ENCODE results near the gene FAM168A. TPM values are rescaled to one million over a fixed set of nuclear protein-coding genes. Genes with fewer than 3 reads are reported as not detected.
A peak's percentile ranks its signal among the peaks of the same experiment; 100 is the strongest.

FAM168A gene
- total RNA-seq, 1 donor from 2014 or later: 52.2 TPM

DNA sequence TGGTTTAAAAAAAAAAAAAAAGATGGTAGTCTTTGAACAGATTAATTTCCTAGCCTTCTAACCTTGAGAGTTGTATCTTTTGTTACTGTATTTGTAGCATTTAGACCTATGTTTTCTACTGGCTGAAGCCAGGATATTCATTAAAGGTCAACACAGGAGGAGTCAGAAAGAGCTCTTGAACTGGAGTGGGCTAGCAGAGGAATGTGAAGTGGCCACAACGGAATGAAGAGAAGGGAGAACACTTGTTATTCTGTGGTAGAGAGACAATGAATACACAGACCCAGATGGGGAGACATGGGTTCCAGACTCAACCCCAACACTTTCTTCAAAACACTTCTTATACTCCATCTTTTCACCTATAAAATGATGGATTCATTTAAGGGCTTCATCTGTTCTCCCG is 133.6 kb downstream of the FAM168A start:
- Mint-ChIP-seq H3K36me3 (ENCODE audit: unreplicated experiment) (peaks cover 7% of the 10 kb centered on the region), H3K27me3 (ENCODE audit: unreplicated experiment) (no peaks in the 10 kb centered on the region), H3K27ac (ENCODE audit: unreplicated experiment) (no peak overlapping the region), H3K4me3 (ENCODE audit: unreplicated experiment) (no peak overlapping the region), H3K4me1 (ENCODE audit: unreplicated experiment) (peaks cover 27% of the 10 kb centered on the region), H3K9me3 (ENCODE audit: unreplicated experiment) (no peaks in the 10 kb centered on the region)
- DNase-seq (ENCODE audit: extremely low spot score, unreplicated experiment): no peak
- TF ChIP-seq, protein P1, sequence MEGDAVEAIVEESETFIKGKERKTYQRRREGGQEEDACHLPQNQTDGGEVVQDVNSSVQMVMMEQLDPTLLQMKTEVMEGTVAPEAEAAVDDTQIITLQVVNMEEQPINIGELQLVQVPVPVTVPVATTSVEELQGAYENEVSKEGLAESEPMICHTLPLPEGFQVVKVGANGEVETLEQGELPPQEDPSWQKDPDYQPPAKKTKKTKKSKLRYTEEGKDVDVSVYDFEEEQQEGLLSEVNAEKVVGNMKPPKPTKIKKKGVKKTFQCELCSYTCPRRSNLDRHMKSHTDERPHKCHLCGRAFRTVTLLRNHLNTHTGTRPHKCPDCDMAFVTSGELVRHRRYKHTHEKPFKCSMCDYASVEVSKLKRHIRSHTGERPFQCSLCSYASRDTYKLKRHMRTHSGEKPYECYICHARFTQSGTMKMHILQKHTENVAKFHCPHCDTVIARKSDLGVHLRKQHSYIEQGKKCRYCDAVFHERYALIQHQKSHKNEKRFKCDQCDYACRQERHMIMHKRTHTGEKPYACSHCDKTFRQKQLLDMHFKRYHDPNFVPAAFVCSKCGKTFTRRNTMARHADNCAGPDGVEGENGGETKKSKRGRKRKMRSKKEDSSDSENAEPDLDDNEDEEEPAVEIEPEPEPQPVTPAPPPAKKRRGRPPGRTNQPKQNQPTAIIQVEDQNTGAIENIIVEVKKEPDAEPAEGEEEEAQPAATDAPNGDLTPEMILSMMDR (IDR thresholded peaks at IDR 0.05): no peak

DNA sequence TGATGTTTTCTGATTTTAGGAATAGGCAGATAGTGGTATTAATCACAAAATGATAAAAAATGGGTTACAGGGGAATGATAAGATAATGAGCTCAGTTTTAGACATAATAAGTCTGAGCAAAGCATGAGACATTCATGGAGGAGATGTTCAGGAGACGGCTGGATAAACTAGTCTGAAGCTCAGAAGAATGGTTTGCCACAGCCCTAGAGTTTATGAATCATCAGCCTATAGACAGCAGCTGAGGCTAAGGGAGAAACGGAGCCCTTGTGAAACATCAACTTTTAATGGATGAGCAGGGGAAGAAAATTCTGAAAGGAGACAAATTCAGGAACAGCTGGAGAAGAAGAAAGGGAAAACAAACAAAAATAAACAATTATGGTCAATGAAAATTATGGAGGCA is 134.6 kb downstream of the FAM168A start:
- Mint-ChIP-seq H3K9me3 (ENCODE audit: unreplicated experiment) (no peaks in the 10 kb centered on the region), H3K27me3 (ENCODE audit: unreplicated experiment) (no peaks in the 10 kb centered on the region), H3K36me3 (ENCODE audit: unreplicated experiment) (peaks cover 7% of the 10 kb centered on the region), H3K4me1 (ENCODE audit: unreplicated experiment) (peaks cover 25% of the 10 kb centered on the region), H3K27ac (ENCODE audit: unreplicated experiment) (no peak overlapping the region), H3K4me3 (ENCODE audit: unreplicated experiment) (no peak overlapping the region)
- TF ChIP-seq, protein P1 (IDR thresholded peaks at IDR 0.05): no peak
- no peak for DNase-seq (ENCODE audit: extremely low spot score, unreplicated experiment)

DNA sequence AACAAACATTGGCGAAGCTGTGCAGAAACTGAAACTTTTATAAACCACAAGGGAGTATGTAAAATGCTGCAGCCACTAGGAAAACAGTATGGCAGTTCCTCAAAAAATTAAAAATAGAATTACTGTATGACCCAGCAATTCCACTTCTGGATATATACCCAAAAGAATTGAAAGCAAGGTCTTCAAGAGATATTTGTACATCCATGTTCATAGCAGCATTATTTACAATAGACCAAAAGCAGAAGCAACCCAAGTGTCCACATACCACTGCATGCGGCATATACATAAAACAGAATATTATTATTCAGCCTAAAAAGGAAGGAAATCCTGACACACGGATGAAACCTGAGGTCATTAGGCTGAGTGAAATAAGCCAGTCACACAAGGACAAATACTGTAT is 135.9 kb downstream of the FAM168A start:
- TF ChIP-seq, protein P1 (IDR thresholded peaks at IDR 0.05): no peak
- Mint-ChIP-seq H3K9me3 (ENCODE audit: unreplicated experiment) (no peaks in the 10 kb centered on the region), H3K4me1 (ENCODE audit: unreplicated experiment) (peaks cover 25% of the 10 kb centered on the region), H3K27ac (ENCODE audit: unreplicated experiment) (peak overlapping the region; percentile 55), H3K27me3 (ENCODE audit: unreplicated experiment) (no peaks in the 10 kb centered on the region), H3K36me3 (ENCODE audit: unreplicated experiment) (peaks cover 7% of the 10 kb centered on the region), H3K4me3 (ENCODE audit: unreplicated experiment) (peak overlapping the region; percentile 7)
- DNase-seq (ENCODE audit: extremely low spot score, unreplicated experiment): no peak

DNA sequence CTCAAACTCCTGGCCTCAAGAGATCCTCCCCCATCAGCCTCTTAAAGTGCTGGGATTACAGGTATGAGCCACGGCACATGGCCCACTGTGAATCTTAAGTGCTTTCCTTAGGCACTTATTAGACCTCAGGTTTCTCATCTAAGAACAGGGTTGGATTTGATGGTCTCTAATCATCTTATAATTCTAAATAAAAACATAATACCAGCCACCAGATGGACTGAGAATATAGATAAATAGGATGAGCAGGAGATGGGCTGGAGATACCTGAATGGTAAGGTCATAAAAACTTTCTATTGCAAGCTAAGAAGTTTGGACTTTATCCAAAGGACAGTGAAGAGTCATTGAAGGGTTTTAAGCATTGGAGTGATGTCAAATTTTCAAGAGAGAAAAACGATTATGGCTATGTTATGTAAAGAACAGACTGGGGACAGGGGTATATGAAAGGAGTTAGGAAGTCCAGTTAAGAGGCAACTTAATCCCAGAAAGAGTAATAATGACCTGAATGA is 136.5 kb downstream of the FAM168A start:
- Mint-ChIP-seq H3K36me3 (ENCODE audit: unreplicated experiment) (peaks cover 8% of the 10 kb centered on the region), H3K9me3 (ENCODE audit: unreplicated experiment) (no peaks in the 10 kb centered on the region), H3K27ac (ENCODE audit: unreplicated experiment) (peak overlapping the region; percentile 55), H3K4me3 (ENCODE audit: unreplicated experiment) (peak overlapping the region; percentile 7), H3K4me1 (ENCODE audit: unreplicated experiment) (peaks cover 27% of the 10 kb centered on the region), H3K27me3 (ENCODE audit: unreplicated experiment) (no peaks in the 10 kb centered on the region)
- DNase-seq (ENCODE audit: extremely low spot score, unreplicated experiment): no peak
- TF ChIP-seq, protein P1 (IDR thresholded peaks at IDR 0.05): no peak

DNA sequence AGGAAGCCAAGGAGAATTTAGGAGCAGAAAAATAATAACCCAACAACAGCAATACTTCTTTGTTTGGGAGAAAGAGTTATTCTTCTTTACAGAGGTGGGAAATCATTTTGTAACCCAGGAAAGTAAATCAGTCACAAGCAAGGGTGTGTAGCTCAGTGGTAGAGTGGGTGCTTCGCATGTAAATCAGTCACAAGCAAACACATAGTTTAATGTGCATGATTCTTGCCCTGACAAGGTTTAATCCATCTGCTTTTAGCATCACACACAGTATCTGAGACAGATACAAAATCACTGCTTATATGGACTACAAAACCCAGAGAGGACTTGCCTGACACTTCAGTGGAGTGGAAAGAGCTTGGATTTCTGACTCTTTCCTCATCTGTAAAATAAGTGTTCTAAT is 139.7 kb downstream of the FAM168A start:
- Mint-ChIP-seq H3K36me3 (ENCODE audit: unreplicated experiment) (peaks cover 8% of the 10 kb centered on the region), H3K27ac (ENCODE audit: unreplicated experiment) (no peak overlapping the region), H3K4me3 (ENCODE audit: unreplicated experiment) (no peak overlapping the region), H3K27me3 (ENCODE audit: unreplicated experiment) (no peaks in the 10 kb centered on the region), H3K4me1 (ENCODE audit: unreplicated experiment) (peaks cover 14% of the 10 kb centered on the region), H3K9me3 (ENCODE audit: unreplicated experiment) (no peaks in the 10 kb centered on the region)
- no peak for DNase-seq (ENCODE audit: extremely low spot score, unreplicated experiment)
- TF ChIP-seq, protein P1 (IDR thresholded peaks at IDR 0.05): no peak

All from osteocyte (in vitro differentiated cells).